Rectal smooth muscle tissue (tissue), 1 donor: ENCODE measurements around the gene SCYGR4.

Experiments
- H3K27ac ChIP-seq: one replicate; pipeline ENCODE4 v1.7.0; 2013; ENCODE audit warnings: low read depth, low read length, inconsistent platforms
- H3K27me3 ChIP-seq: one replicate; pipeline ENCODE4 v1.7.0; 2013; ENCODE audit warnings: low read length; ENCODE audit not compliant: control insufficient read depth, insufficient read depth
- H3K36me3 ChIP-seq: one replicate; pipeline ENCODE4 v1.7.0; 2013; ENCODE audit warnings: low read length; ENCODE audit not compliant: control insufficient read depth, insufficient read depth
- H3K4me1 ChIP-seq: one replicate; pipeline ENCODE4 v1.7.0; 2013; ENCODE audit warnings: low read length; ENCODE audit not compliant: control insufficient read depth, insufficient read depth
- H3K4me3 ChIP-seq: one replicate; pipeline ENCODE4 v1.7.0; 2013; ENCODE audit warnings: low read length
- H3K9ac ChIP-seq: one replicate; pipeline ENCODE4 v1.7.0; 2013; ENCODE audit warnings: low read length

The SCYGR4 gene

GRCh38 chr2:227617316-227618230, at the start of gene SCYGR4:
Gene SCYGR4, plus strand, starts transcription at chr2:227617498. Its CDS starts 0 bp downstream, at chr2:227617498.
- no peaks in the 10 kb centered on the region for H3K36me3 ChIP-seq
- H3K27me3 ChIP-seq, result no peaks in the 10 kb centered on the region
- H3K27ac ChIP-seq, result no peak within 1 kb of the TSS
- no peak within 1 kb of the TSS for H3K4me3 ChIP-seq
- no peaks in the 10 kb centered on the region for H3K4me1 ChIP-seq
- H3K9ac ChIP-seq, result no peak within 1 kb of the TSS

- no peak overlapping the region for H3K9ac ChIP-seq
- H3K27ac ChIP-seq, result no peak overlapping the region
- H3K36me3 ChIP-seq, result no peaks in the 10 kb centered on the region
- H3K4me1 ChIP-seq, result no peaks in the 10 kb centered on the region
- H3K27me3 ChIP-seq, result no peaks in the 10 kb centered on the region
- no peak overlapping the region for H3K4me3 ChIP-seq
Observed at GRCh38 chr2:227568852-227569169, 48.5 kb upstream of the SCYGR4 start.

- Histone ChIP-seq H3K9ac (no peak overlapping the region), H3K36me3 (no peaks in the 10 kb centered on the region), H3K4me1 (no peaks in the 10 kb centered on the region), H3K27me3 (no peaks in the 10 kb centered on the region), H3K27ac (no peak overlapping the region), H3K4me3 (no peak overlapping the region)
Observed at GRCh38 chr2:227570615-227571014, 46.7 kb upstream of the SCYGR4 start.

GRCh38 chr2:227576110-227576509, 41.2 kb upstream of the SCYGR4 start:
- Histone ChIP-seq H3K4me1 (no peaks in the 10 kb centered on the region), H3K27me3 (no peaks in the 10 kb centered on the region), H3K36me3 (no peaks in the 10 kb centered on the region), H3K9ac (no peak overlapping the region), H3K27ac (no peak overlapping the region), H3K4me3 (no peak overlapping the region)

GRCh38 chr2:227576812-227577211, 40.5 kb upstream of the SCYGR4 start:
- Histone ChIP-seq H3K4me3 (no peak overlapping the region), H3K36me3 (no peaks in the 10 kb centered on the region), H3K27ac (no peak overlapping the region), H3K27me3 (no peaks in the 10 kb centered on the region), H3K9ac (no peak overlapping the region), H3K4me1 (no peaks in the 10 kb centered on the region)

GRCh38 chr2:227577555-227577954, 39.7 kb upstream of the SCYGR4 start:
- H3K27ac ChIP-seq, result no peak overlapping the region
- H3K4me3 ChIP-seq, result no peak overlapping the region
- no peak overlapping the region for H3K9ac ChIP-seq
- no peaks in the 10 kb centered on the region for H3K4me1 ChIP-seq
- H3K36me3 ChIP-seq, result no peaks in the 10 kb centered on the region
- H3K27me3 ChIP-seq, result no peaks in the 10 kb centered on the region

- Histone ChIP-seq H3K27ac (no peak overlapping the region), H3K9ac (no peak overlapping the region), H3K27me3 (no peaks in the 10 kb centered on the region), H3K36me3 (no peaks in the 10 kb centered on the region), H3K4me1 (no peaks in the 10 kb centered on the region), H3K4me3 (no peak overlapping the region)
Observed at GRCh38 chr2:227578642-227579041, 38.7 kb upstream of the SCYGR4 start.

- Histone ChIP-seq H3K4me3 (no peak overlapping the region), H3K36me3 (no peaks in the 10 kb centered on the region), H3K27ac (no peak overlapping the region), H3K27me3 (no peaks in the 10 kb centered on the region), H3K9ac (no peak overlapping the region), H3K4me1 (no peaks in the 10 kb centered on the region)
Observed at GRCh38 chr2:227579791-227580190, 37.5 kb upstream of the SCYGR4 start.

- no peak overlapping the region for H3K27ac ChIP-seq
- H3K36me3 ChIP-seq, result no peaks in the 10 kb centered on the region
- no peaks in the 10 kb centered on the region for H3K27me3 ChIP-seq
- H3K9ac ChIP-seq, result no peak overlapping the region
- no peak overlapping the region for H3K4me3 ChIP-seq
- no peaks in the 10 kb centered on the region for H3K4me1 ChIP-seq
Observed at GRCh38 chr2:227582369-227582768, 34.9 kb upstream of the SCYGR4 start.

- Histone ChIP-seq H3K27me3 (no peaks in the 10 kb centered on the region), H3K4me3 (no peak overlapping the region), H3K4me1 (no peaks in the 10 kb centered on the region), H3K36me3 (no peaks in the 10 kb centered on the region), H3K9ac (no peak overlapping the region), H3K27ac (no peak overlapping the region)
Observed at GRCh38 chr2:227592694-227593387, 24.5 kb upstream of the SCYGR4 start.

GRCh38 chr2:227595797-227596196, 21.5 kb upstream of the SCYGR4 start:
- H3K36me3 ChIP-seq, result no peaks in the 10 kb centered on the region
- no peak overlapping the region for H3K27ac ChIP-seq
- no peak overlapping the region for H3K9ac ChIP-seq
- no peaks in the 10 kb centered on the region for H3K4me1 ChIP-seq
- H3K4me3 ChIP-seq, result no peak overlapping the region
- no peaks in the 10 kb centered on the region for H3K27me3 ChIP-seq

- no peak overlapping the region for H3K27ac ChIP-seq
- H3K4me1 ChIP-seq, result no peaks in the 10 kb centered on the region
- no peaks in the 10 kb centered on the region for H3K36me3 ChIP-seq
- no peaks in the 10 kb centered on the region for H3K27me3 ChIP-seq
- no peak overlapping the region for H3K9ac ChIP-seq
- no peak overlapping the region for H3K4me3 ChIP-seq
Observed at GRCh38 chr2:227597036-227597435, 20.3 kb upstream of the SCYGR4 start.

GRCh38 chr2:227597998-227598397, 19.3 kb upstream of the SCYGR4 start:
- Histone ChIP-seq H3K36me3 (no peaks in the 10 kb centered on the region), H3K27ac (no peak overlapping the region), H3K9ac (no peak overlapping the region), H3K4me1 (no peaks in the 10 kb centered on the region), H3K4me3 (no peak overlapping the region), H3K27me3 (no peaks in the 10 kb centered on the region)
